Vagina (tissue), 2 donors: ENCODE results near the gene VMP1.

Experiments used
- POLR2A ChIP-seq, 2 donors: fragments of 450-650 bp; IDR thresholded peaks; one replicate each; pipeline ENCODE4 v1.6.1; 2017; ENCODE audit warnings: antibody characterized with exemption in 2 of 2, mild to moderate bottlenecking in 2 of 2, moderate library complexity in 2 of 2
- POLR2AphosphoS5 ChIP-seq, 2 donors: sonication (generic); formaldehyde crosslinking; IDR thresholded peaks; one replicate each; pipeline ENCODE4 v1.9.0; 2017; ENCODE audit warnings: antibody characterized with exemption in 2 of 2, mild to moderate bottlenecking in 2 of 2, low read depth in 1 of 2; ENCODE audit not compliant: insufficient read depth in 1 of 2
- TF ChIP-seq, protein P1 (sequence below), 3 experiments: fragments of 450-650 bp in 2 of 3; fragments of 200-600 bp in 1 of 3; sonication (generic) in 1 of 3; IDR thresholded peaks; one replicate each; pipeline ENCODE4 v1.5.1; 2017 to 2019; ENCODE audit warnings: antibody characterized with exemption in 3 of 3, mild to moderate bottlenecking in 2 of 3, moderate library complexity in 2 of 3

DNA sequence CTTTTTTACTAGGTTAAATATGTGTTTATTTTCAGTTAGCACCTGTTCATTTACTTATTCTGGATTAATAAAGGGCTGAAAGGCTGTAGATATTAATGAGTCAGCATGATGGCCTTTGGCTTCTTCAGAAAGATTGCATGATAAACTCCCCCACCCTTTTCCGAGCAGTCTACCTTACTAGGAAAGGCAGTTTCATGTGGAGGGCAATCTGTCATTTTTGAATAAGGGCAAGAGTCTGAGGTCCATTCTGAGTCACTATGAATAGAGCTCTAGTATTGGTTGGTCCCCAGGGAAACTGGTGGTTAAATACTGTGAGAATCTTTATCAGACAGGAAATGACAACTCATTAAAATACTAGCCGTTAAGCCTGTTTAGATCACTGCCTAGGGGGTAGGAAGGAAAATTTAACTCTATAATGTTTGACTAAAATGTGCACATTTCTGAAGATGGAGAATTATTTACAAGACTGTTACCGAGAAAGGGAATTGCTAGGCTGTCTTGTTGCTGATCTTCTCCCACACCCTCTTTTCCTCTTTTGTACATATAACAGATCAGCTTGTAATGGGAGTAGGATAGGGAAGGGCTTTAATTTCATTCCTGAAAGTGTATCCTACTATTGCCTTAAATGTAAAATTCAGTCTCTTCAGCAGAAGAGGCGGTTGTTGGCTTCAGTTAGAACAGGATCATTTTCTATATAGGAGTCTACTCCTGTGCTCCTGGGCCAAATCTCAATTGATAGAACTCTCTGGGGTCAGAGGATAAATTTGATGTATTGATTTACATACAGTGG, 122.0 kb downstream of the VMP1 start:
- TF ChIP-seq, protein P1, sequence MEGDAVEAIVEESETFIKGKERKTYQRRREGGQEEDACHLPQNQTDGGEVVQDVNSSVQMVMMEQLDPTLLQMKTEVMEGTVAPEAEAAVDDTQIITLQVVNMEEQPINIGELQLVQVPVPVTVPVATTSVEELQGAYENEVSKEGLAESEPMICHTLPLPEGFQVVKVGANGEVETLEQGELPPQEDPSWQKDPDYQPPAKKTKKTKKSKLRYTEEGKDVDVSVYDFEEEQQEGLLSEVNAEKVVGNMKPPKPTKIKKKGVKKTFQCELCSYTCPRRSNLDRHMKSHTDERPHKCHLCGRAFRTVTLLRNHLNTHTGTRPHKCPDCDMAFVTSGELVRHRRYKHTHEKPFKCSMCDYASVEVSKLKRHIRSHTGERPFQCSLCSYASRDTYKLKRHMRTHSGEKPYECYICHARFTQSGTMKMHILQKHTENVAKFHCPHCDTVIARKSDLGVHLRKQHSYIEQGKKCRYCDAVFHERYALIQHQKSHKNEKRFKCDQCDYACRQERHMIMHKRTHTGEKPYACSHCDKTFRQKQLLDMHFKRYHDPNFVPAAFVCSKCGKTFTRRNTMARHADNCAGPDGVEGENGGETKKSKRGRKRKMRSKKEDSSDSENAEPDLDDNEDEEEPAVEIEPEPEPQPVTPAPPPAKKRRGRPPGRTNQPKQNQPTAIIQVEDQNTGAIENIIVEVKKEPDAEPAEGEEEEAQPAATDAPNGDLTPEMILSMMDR (IDR thresholded peaks at IDR 0.05): no peak
- TF ChIP-seq POLR2A (IDR thresholded peaks at IDR 0.05): no peak
- peak; percentile 20 to 75 for TF ChIP-seq POLR2AphosphoS5 (IDR thresholded peaks at IDR 0.05; ENCODE audit: insufficient read depth in 1 of 2, low read depth in 1 of 2)
